HG03175 (cell line): Measurements from ENCODE around the gene RIN1.
"Not testable (repeated sequence)": the region's sequence is repeated elsewhere in the genome, so short reads cannot be mapped to it uniquely, and the experiment has no call there.

Experiments
- ATAC-seq: cut with Tn5 transposase; IDR thresholded peaks from one replicate; pipeline ENCODE4 v1.9.1; 2021; ENCODE audit warnings: mild to moderate bottlenecking, moderate library complexity; ENCODE audit not compliant: unreplicated experiment

RIN1 gene

GRCh38 chr11:66360406-66361073 is 24.3 kb upstream of the RIN1 start:
- no peak for ATAC-seq

GRCh38 chr11:66359662-66360087 is 23.4 kb upstream of the RIN1 start:
- ATAC-seq, result no peak

GRCh38 chr11:66350560-66351235 is 14.5 kb upstream of the RIN1 start:
- not testable (repeated sequence) for ATAC-seq

- no peak for ATAC-seq
Observed at GRCh38 chr11:66349084-66349386, 12.8 kb upstream of the RIN1 start.

GRCh38 chr11:66347425-66348276 is 11.4 kb upstream of the RIN1 start, which contains the start of gene B4GAT1:
TSS of gene B4GAT1 (minus strand) at chr11:66347629. CDS start at chr11:66347545, 84 bp downstream.
- ATAC-seq, result peak; percentile 27

GRCh38 chr11:66346476-66347424 is 10.5 kb upstream of the RIN1 start:
- ATAC-seq, result no peak

GRCh38 chr11:66345316-66345649 is 9.0 kb upstream of the RIN1 start:
- peak; percentile 15 for ATAC-seq

- ATAC-seq, result peak; percentile 82
Observed at GRCh38 chr11:66344550-66345315, 8.5 kb upstream of the RIN1 start, which contains the start of gene BRMS1. TSS of gene BRMS1 (minus strand) at chr11:66345104. CDS start at chr11:66342234, 2,870 bp downstream.

- no peak for ATAC-seq
Observed at GRCh38 chr11:66343176-66343575, 6.9 kb upstream of the RIN1 start.

- no peak for ATAC-seq
Observed at GRCh38 chr11:66341502-66342126, 5.4 kb upstream of the RIN1 start.

GRCh38 chr11:66340596-66341501 is 4.6 kb upstream of the RIN1 start:
- no peak for ATAC-seq

GRCh38 chr11:66339686-66340483 is 3.7 kb upstream of the RIN1 start:
- ATAC-seq, result no peak

GRCh38 chr11:66339162-66339675 is 3.0 kb upstream of the RIN1 start:
- no peak for ATAC-seq

GRCh38 chr11:66338276-66339161 is 2.3 kb upstream of the RIN1 start:
- no peak for ATAC-seq

GRCh38 chr11:66337103-66337899 is 1.1 kb upstream of the RIN1 start:
- no peak for ATAC-seq
